Ovary (tissue), 9 donors: Measurements from ENCODE around the gene CADM2. TPM values are rescaled to one million over a fixed set of nuclear protein-coding genes. Genes with fewer than 3 reads are reported as not detected.

Experiments
- DNase-seq, 5 donors: peaks; one replicate each; pipeline ENCODE4 v3.0.0-alpha.2; 2019 to 2020
- H3K27ac ChIP-seq, 2 donors: fragments of 200-600 bp; one replicate each; pipeline versions ENCODE4 v1.5.1 to v1.8.0; 2019 to 2022
- H3K27me3 ChIP-seq: fragments of 200-600 bp; one replicate; pipeline ENCODE4 v1.8.0; 2022
- H3K36me3 ChIP-seq: fragments of 200-600 bp; sonication (generic); one replicate; pipeline ENCODE4 v1.5.1; 2019
- H3K4me1 ChIP-seq: one replicate; pipeline ENCODE4 v1.8.1; 2013; ENCODE audit warnings: mild to moderate bottlenecking, moderate library complexity; ENCODE audit not compliant: insufficient read depth
- H3K4me3 ChIP-seq: fragments of 200-600 bp; sonication (generic); one replicate; pipeline ENCODE4 v1.5.1; 2017
- H3K9me3 ChIP-seq, 2 donors: fragments of 200-600 bp in 1 of 2; sonication (generic) in 1 of 2; one replicate each; pipeline versions ENCODE4 v1.5.1 to v1.8.1; 2013 to 2019; ENCODE audit warnings: mild to moderate bottlenecking in 1 of 2, moderate library complexity in 1 of 2
- CTCF ChIP-seq, 3 donors: fragments of 450-650 bp in 2 of 3; fragments of 200-600 bp in 1 of 3; IDR thresholded peaks; one replicate each; pipeline versions ENCODE4 v1.5.1 to v1.8.0; 2016 to 2022; ENCODE audit warnings: antibody characterized with exemption in 3 of 3, mild to moderate bottlenecking in 1 of 3
- EP300 ChIP-seq: sonication (generic); formaldehyde crosslinking; IDR thresholded peaks from one replicate; pipeline ENCODE4 v1.6.1; 2017; ENCODE audit warnings: antibody characterized with exemption
- POLR2A ChIP-seq: fragments of 450-650 bp; IDR thresholded peaks from one replicate; pipeline ENCODE4 v1.6.1; 2017; ENCODE audit warnings: antibody characterized with exemption, mild to moderate bottlenecking, moderate library complexity
- WGBS, 3 donors: extraction: QIAGEN DNeasy Blood & Tissue Kit in 1 of 3; methylation state at CpG; one replicate each; pipeline versions ENCODE4 v1.1.5 to v1.1.7; 2013 to 2017; 5-methylcytosine and 5-hydroxymethylcytosine counted together
- intact Hi-C, 4 donors: fragments of 100-400 bp; cut with DNase I; formaldehyde crosslinking; loops; one replicate each; pipeline versions ENCODE4 v1.11.0 to v1.15.1; 2022 to 2023
- polyA plus RNA-seq, 2 donors: library from polyadenylated mRNA; stranded (reverse); fragments of 200-250 nt in 1 of 2; fragments of 350-450 nt in 1 of 2; fragmentation: Illumina TruSeq in 1 of 2; extraction: RNeasy Lipid Tissue Mini Kit (QIAGEN cat#74804) in 1 of 2; gene quantifications; one replicate each; pipeline ENCODE4 v1.2.3, GENCODE V29; 2013 to 2014
- total RNA-seq, 7 donors: library from RNA; depleted of rRNA in 2 of 7; stranded (reverse); fragments of >200 nt in 2 of 7; fragmentation: NEBNext Ultra II Directional in 3 of 7; extraction: Animal tissue kit (Norgen Biotek cat#: 25700) in 3 of 7; gene quantifications; one replicate each; pipeline versions ENCODE4 v1.1.0 to v1.2.4, GENCODE V29; 2016 to 2023
- donor health status: DM: no; HTN: no; CAD: no; lungs with moderate emphysema.
- donor health status: DM: no; HTN: no; CAD: no.
- donor health status: Bipolar disorder and iron deficiency.
- donor health status: DM: yes; HTN: yes; CAD: no.
- donor health status: DM: no; HTN: no; CAD: no.
- donor health status: DM: yes; HTN: yes; CAD: no.

The CADM2 gene
- total and polyA plus RNA-seq, 9 donors = 0.20 to 1.9 (median 0.69) TPM

- Histone ChIP-seq H3K27me3 (no peaks in the 10 kb centered on the region), H3K4me3 (no peak overlapping the region), H3K27ac (no peak overlapping the region), H3K9me3 (no peaks in the 10 kb centered on the region), H3K4me1 (no peaks in the 10 kb centered on the region), H3K36me3 (no peaks in the 10 kb centered on the region)
- 43 to 65% (median 58%) methylated on average over 3 of the region's 3 CpGs for WGBS, 3 donors
- intact Hi-C loops = no loop called here
- no peak for TF ChIP-seq CTCF (IDR thresholded peaks at IDR 0.05)
- no peak for TF ChIP-seq POLR2A
- no peak for TF ChIP-seq EP300
- DNase-seq = no peak
Observed at GRCh38 chr3:84998545-84998944, 39.8 kb downstream of the CADM2 start.

- intact Hi-C loops = no loop called here
Observed at GRCh38 chr3:85003479-85003878, 44.7 kb downstream of the CADM2 start.

GRCh38 chr3:85004147-85004546, 45.4 kb downstream of the CADM2 start:
- TF ChIP-seq POLR2A (no peak), CTCF (IDR thresholded peaks at IDR 0.05) (no peak), EP300 (no peak)
- no peak for DNase-seq
- Histone ChIP-seq H3K9me3 (no peaks in the 10 kb centered on the region), H3K4me1 (no peaks in the 10 kb centered on the region), H3K27ac (no peak overlapping the region), H3K27me3 (no peaks in the 10 kb centered on the region), H3K36me3 (no peaks in the 10 kb centered on the region), H3K4me3 (no peak overlapping the region)
- 72 to 88% (median 77%) methylated on average over 3 of the region's 3 CpGs for WGBS, 3 donors
- intact Hi-C loops = no loop called here

More at GRCh38 chr3:85003479-85003878, 44.7 kb downstream of the CADM2 start:
- Histone ChIP-seq H3K4me3 (no peak overlapping the region), H3K4me1 (no peaks in the 10 kb centered on the region), H3K36me3 (no peaks in the 10 kb centered on the region), H3K9me3 (no peaks in the 10 kb centered on the region), H3K27ac (no peak overlapping the region), H3K27me3 (no peaks in the 10 kb centered on the region)
- TF ChIP-seq EP300 (no peak), CTCF (IDR thresholded peaks at IDR 0.05) (no peak), POLR2A (no peak)
- no peak for DNase-seq

- Histone ChIP-seq H3K27ac (no peak overlapping the region), H3K4me1 (no peaks in the 10 kb centered on the region), H3K36me3 (no peaks in the 10 kb centered on the region), H3K27me3 (no peaks in the 10 kb centered on the region), H3K4me3 (no peak overlapping the region), H3K9me3 (no peaks in the 10 kb centered on the region)
- 65 to 88% (median 77%) methylated on average over 1 of the region's 1 CpG for WGBS, 3 donors
- intact Hi-C loops = loop anchor here in 1 of 4 donors (5.0 kb wide), 1 partner anchor 229 kb away; no protein-coding TSS in a partner anchor
- no peak for TF ChIP-seq POLR2A
- no peak for TF ChIP-seq CTCF (IDR thresholded peaks at IDR 0.05)
- no peak for TF ChIP-seq EP300
- DNase-seq = no peak
Observed at GRCh38 chr3:85005946-85006345, 47.2 kb downstream of the CADM2 start.
